ENCODE data around the gene SLC51A.

DNA sequence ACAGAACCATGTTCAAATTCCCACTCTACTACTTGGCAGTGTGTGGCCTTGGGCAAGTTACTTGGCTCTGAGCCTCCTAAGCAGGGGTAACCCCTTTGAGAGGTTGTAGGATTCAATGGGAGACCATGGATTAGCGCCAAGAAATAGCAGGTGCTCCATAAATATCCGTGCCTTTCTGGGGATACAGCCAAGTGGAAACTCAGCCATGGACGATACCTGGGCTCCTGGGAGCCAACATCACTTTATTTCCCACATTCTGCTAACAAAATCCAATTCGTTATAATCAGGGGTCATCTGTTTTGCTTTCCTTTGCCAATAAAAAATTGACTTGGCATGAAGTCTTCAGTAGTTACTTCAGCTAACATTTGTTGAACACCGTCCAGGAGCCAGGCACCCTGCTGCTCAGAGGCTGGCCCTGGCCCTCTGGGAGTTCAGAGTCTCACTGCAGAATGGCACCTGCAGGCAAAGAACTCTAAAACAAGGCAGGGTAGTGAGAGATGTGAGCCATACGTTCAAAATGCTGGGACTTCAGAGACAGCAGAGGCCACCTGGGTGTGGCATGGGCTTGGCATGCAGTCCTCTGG lies 47.4 kb upstream of the SLC51A start:
- TF ChIP-seq YY1 (IDR thresholded peaks at IDR 0.05; ENCODE audit: insufficient read depth, insufficient read length) (no peak), SUZ12 (IDR thresholded peaks at IDR 0.05; ENCODE audit: extremely low read depth, insufficient read depth, insufficient read length) (no peak)

Data from NT2/D1 (cell line).